GM23248 (cell line): ENCODE measurements around the gene RRBP1.

Experiments used
- EZH2 ChIP-seq: fragments of 200-600 bp; sonication (generic); IDR thresholded peaks from 2 replicates; pipeline ENCODE4 v1.6.1; 2018; ENCODE audit warnings: antibody characterized with exemption, mild to moderate bottlenecking; ENCODE audit not compliant: insufficient read depth, poor library complexity, severe bottlenecking
- EZH2phosphoT487 ChIP-seq: fragments of 200-600 bp; sonication (generic); IDR thresholded peaks from 2 replicates; pipeline ENCODE4 v1.6.1; 2018; ENCODE audit warnings: antibody characterized with exemption, moderate library complexity, mild to moderate bottlenecking, low read depth; ENCODE audit not compliant: insufficient read depth

DNA sequence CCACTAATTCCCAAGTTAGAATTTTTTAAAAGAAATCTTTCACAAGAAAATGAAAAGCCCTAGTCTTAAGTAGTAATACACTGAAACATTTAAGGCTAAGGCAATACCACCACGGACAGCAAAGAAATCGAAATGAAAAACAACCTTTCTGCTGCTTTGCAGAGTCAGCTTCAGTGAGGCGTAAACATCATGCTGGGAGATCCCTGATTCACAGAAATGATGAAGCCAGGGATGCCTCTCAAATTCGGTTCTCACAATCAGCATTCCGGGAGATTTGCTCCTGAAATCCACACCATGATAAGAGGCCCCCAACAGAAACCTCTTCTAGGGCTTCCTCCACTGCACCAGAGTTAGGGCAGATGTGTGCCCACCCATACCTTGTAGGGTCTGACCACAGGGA is 18.6 kb downstream of the RRBP1 start:
- TF ChIP-seq EZH2 (no peak), EZH2phosphoT487 (no peak)
